HCT116 (cell line): ENCODE data around the gene ERBB4.

Source experiments
- CEBPB ChIP-seq: IDR thresholded peaks from 2 replicates; pipeline ENCODE4 v1.6.1; 2012; ENCODE audit warnings: low read depth
- CTCF ChIP-seq, 3 experiments: fragments of 200-600 bp in 1 of 3; sonication (generic) in 1 of 3; IDR thresholded peaks in 2 of 3; conservative IDR thresholded peaks in 1 of 3; 2 replicates each; pipeline ENCODE4 v1.5.1; 2012 to 2017; ENCODE audit warnings: low read depth in 2 of 3, low read length in 2 of 3, antibody characterized with exemption in 1 of 3, borderline replicate concordance in 1 of 3, control low read depth in 1 of 3, mild to moderate bottlenecking in 1 of 3, mixed read lengths in 1 of 3, mixed run types in 1 of 3, moderate library complexity in 1 of 3; ENCODE audit not compliant: insufficient read depth in 1 of 3
- EGR1 ChIP-seq: IDR thresholded peaks from 2 replicates; pipeline ENCODE4 v1.6.1; 2012; ENCODE audit warnings: low read depth
- EZH2 ChIP-seq: fragments of 200-600 bp; sonication (generic); IDR thresholded peaks from 2 replicates; pipeline ENCODE4 v1.6.1; 2017; ENCODE audit warnings: antibody characterized with exemption, mixed run types
- POLR2A ChIP-seq: IDR thresholded peaks from 2 replicates; pipeline ENCODE4 v1.7.0; 2011; ENCODE audit warnings: borderline replicate concordance; ENCODE audit not compliant: insufficient read depth, insufficient read length; ENCODE audit errors: extremely low read depth

GRCh38 chr2:212294816-212295215 lies 243.8 kb downstream of the ERBB4 start:
- TF ChIP-seq POLR2A = no peak
- TF ChIP-seq CEBPB = no peak
- TF ChIP-seq EGR1 = no peak
- TF ChIP-seq CTCF (IDR thresholded peaks at IDR 0.05 in 2 of 3, conservative IDR thresholded peaks at IDR 0.05 in 1 of 3; ENCODE audit: borderline replicate concordance in 1 of 3, insufficient read depth in 1 of 3, low read depth in 2 of 3, low read length in 2 of 3) = no peak
- TF ChIP-seq EZH2 = no peak
